HG03558 (cell line): Measurements from ENCODE around the gene NRXN3.

Experiments used
- ATAC-seq: cut with Tn5 transposase; IDR thresholded peaks from one replicate; pipeline ENCODE4 v1.9.1; 2021; ENCODE audit warnings: moderate number of reproducible peaks; ENCODE audit not compliant: unreplicated experiment; ENCODE audit errors: extremely low read depth

Gene NRXN3

DNA sequence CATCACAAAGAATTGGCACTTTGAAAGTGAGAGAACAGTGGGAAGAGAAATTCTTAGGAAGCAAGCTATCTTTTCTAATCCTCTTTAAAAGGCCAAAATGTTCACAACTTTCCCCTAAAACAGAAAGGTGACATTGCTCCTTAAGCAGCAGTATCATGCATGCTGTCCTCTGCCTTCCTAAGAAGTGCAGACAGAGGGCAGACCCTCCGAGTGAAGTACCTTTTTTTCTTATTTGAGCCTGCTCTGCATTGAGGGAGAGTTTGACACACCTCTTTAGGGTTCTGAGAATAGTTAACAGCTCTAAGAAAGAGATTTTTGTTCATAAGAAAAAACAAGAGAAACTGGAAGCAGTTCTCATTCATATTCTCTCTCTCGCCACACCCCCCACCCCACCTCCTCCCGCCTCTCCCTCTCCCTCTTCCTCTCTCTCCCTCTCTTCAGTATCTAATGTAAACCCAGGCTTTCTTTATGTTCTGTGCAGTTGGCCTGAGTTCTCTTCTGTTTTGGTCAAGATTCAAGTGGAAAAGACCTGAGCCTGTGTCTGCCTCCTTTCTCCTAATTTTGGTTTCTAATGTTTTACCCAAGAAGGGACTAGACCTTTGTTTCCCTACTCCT lies 1332.1 kb downstream of the NRXN3 start:
- ATAC-seq: no peak

DNA sequence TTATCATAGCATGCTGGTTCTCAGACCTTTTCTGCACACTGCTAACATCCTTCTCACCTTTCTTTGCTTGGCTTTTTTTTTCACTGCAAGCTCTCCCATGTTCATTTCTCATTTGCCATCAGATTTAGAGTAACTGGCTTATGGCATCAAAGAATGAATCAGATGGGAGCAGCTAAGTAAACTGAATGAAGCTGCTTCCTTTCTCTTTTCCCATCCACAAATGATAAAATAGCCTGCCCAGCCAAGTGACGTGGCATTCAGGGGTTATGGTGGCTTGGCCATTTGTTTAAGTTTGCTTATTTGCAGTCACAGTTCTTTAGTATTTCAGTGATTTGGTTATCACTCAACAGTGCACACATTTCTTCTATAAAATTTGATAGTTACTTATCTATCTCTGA lies 1332.6 kb downstream of the NRXN3 start:
- ATAC-seq: no peak

DNA sequence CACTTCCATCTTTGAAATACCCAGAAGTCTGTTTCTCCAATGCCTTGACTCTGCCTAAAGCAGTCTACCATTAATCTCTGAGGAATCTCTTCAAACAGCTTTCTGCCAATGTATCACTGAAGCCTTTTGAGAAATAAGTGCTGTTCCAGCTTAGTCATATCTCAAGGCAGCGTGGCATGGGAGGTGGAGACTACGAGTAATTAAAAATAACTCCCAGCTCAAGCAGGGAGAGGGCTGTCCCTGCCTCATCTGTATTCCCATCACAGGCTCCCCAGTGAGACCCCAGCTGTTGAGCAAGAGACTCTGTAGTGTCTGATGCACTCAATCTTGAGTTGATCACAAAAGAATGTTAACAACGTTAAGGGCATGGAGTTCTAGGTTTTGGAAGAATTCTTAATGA lies 1340.5 kb downstream of the NRXN3 start:
- ATAC-seq: no peak

DNA sequence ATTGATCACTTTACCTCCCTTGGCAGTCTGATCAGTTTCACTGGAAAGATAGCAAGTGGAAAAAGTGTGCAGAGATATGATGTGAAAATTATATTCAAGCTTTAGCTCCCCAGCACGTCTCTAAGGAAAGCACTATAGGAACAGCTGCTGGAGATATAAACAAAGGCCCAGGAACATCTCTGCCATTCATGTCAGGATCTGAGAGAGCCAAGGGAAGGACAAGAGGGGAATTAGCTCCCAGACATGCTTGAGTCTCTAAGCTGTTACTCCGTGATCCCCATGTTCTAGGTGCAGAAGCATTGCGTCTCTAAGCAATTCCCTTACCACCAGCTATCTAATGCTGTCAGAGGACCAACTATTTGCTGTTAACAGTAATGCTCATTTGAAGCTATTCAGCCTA lies 1341.0 kb downstream of the NRXN3 start:
- no peak for ATAC-seq

DNA sequence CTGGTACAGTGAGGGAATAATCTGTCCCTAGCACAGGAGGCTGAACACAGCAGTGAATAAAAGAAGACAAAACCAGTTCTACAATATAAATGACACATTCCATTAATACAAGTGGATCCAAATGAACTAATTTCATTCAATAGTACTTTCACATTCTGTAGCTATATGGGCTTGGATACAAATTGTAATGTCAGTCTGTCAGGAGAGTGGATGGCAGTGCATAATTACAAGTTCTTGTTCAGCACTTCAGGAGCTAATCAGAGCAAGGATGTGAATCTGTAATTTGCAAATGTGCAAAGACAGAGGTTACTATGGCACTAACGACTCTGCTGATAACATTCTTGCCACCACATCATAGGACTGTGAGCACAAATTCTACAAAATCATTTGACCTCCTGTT lies 1343.3 kb downstream of the NRXN3 start:
- ATAC-seq: no peak

DNA sequence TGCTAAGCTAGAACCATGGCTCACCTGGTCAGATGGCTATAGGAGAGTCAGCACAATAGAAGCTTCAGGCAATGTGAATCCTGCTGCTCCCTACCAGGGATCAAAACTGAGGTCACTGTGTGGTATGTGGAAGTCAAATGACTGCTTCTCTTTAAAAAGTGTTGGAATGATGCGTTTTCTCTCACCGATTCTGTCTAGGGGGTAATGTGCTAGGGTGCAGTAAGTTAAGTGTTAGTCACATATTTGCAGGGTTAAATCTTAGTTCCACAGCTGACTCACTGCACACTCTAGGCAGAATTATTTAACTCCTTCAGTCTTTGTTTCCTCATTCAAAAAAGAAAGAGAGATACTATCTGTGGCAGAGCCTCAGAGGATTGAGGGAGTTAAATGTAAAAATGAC lies 1344.5 kb downstream of the NRXN3 start:
- ATAC-seq: no peak

DNA sequence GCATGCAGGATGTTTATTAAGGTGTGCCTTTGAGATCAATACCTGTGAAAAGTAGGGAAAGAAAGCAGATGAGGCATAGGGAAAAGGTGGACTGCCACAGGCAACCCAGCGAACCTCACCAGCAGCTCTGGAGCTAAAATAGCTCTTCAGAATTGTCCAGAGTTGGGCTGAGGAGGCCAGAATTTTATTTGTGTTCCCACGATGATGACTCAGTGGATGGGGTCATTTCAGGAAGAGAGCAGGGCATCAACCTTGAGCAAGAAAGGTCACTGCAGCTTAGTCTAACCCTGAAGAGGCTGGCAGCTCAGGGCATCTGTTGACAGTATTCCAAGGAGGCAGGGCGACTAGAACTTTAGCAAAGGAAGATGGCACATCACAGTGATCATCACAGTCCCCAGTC lies 1345.0 kb downstream of the NRXN3 start:
- ATAC-seq: no peak

DNA sequence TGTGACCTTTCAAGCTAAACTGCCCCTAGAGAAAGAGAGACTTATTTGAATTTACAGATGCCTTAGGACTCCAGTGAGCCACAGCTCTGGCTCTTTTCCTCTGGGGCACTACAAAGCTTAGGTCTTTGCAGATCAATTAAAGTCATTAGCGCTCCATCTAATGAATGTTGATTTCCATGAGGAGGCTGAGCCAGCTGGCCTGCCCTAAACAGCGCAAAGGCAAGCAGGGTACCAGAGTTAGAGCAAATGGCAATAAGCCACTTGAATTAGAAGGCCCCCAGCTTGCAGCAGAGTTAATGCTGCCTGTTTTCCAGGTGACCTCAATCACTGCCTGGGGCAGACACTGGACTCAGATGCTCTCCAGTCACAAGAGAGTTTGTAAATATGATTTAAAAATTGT lies 1345.8 kb downstream of the NRXN3 start:
- no peak for ATAC-seq

DNA sequence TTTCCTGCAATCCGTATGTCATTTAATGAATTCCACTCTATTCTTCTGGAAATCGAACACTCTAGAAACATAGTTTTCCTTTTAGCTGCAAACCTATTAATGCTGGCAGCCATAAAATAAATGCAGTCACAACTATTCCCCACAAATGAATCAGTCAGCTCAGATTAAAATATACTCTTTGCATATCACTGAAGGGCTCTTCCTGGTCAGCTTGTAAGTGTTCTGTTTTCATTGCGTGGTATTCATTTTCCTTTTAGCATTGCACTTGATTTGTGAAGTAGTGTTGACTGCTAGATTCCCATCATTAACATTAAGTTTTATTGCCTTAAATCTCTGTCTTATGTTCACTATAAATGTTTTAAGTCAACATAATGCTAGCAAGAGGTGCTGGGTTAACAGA lies 1355.2 kb downstream of the NRXN3 start:
- no peak for ATAC-seq

DNA sequence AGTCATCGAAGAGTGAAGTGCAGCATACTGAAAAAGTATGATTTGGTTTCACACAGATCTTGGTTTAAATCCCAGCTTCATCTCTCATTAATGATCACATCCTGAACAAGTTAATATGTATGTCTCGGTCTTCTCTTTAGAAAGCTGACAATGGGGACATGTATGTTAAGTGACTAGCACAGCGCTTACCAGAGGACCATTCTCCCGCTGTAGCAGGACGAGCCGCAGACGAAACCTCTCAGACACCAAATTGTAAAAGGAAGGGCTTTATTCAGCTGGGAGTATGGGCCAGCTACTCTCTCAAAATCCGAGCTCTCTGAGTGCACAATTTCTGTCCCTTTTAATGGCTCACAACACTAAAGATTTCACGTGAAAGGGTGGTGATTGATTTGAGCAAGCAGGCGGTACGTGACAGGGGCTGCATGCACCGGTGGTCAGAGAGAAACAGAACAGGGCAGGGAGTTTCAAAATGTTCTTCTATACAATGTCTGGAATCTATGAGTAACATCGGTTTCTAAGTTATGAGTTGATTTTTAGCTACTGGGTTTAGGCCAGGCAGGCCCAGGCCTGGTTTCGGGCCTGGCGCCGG lies 1358.7 kb downstream of the NRXN3 start:
- ATAC-seq: no peak

DNA sequence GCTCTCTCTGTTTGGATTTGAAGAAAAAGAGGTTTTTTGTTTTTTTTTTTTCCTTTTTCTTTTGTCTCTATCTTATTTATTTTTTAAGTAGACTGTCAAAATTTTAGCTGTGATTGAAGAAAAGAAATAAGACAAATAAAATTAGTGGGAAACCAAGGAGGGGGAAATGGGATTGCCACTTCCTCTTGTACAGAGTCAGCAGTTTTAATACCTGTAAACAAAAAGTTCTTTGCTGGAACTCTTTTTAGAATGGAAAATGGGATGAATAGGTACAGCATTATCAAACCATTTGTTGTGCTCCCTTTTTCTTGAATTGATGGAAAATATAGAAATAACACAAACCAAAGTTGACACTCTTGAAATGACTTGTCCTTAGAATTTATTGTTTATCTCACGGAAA lies 1360.4 kb downstream of the NRXN3 start:
- no peak for ATAC-seq

DNA sequence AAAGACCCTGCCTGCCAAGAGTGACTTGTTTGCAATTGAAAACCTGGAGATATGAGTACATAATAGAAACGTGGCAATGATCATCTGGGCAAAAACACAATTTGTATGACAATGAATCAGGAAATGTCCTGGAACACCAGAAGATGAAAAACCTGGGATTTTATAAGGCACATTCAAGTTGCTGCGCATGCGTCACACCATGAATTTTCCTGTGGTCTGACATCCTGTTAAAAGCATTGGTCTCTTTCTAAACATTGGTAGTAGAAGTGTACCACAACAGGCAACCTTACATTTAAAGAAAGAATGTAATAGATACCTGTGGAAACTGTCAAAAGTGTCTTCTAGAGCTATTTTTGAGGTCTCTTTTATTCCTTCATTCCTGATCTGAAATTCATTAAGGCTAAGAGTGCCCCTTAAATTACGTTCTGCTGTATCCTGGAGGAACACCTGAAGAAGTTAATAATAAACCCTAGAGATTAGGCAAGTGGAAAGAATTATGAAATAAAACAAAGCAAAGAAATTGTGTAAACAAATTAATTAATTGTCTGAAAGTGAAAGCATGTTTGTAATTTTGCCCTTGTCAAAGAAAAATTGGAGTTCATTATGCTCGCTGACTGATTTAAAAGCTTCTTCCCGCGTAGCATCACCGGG lies 1364.7 kb downstream of the NRXN3 start:
- no peak for ATAC-seq

DNA sequence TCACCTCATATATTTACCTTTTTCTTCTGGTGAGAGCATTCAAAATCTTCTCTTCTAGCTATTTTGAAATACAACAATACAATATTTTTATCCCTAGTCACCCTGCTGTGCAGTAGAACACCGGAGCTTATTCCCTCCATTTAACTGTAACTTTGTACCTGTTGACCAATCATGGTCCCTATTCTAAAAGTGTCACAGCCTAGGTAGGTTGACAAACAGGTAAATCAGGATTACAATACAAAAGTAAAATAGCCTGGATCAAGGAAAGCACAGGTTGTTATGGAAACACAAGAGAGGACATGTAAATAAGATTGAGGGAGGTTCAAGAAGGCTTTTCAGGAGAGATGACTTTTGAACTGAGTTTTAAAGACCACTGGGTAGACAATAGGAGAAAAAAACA lies 1370.2 kb downstream of the NRXN3 start:
- no peak for ATAC-seq

DNA sequence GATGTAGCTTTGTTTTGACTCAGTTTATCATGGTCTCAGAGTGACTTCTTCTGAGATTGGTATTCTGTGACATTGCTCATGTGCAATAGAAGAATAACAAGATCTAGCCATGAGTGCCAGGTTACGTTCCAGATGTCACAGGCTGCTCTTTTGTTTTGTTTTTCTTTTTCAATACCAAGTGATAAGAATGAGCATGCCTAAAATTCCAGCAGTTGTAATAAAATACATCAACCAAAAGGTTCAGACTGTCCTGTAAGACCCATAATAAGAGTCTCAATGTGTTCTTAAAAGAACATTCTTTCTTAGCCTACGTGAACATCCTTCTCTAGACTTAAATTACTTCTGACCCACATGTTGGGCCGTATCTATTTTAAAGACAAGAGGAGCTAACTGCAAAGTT lies 1371.9 kb downstream of the NRXN3 start:
- no peak for ATAC-seq

DNA sequence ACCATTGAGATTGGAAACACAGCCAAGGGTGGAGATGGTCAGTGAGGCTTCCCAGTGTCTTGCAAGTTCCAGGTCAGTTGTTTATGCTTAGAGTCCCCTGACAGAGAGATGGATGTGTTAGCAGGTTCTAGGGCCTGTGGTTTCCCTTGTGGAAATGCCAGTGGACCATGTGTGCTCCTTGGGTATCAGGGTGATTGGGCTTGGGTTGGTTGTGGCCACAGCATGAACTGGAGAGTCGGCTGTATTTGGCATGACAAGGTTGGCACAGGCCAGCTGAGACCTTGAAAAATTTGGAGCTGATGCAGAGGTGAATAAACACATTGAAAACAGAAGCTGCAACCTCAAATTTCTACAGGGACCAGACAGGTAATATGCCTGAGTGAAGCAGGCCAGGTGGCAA lies 1373.2 kb downstream of the NRXN3 start:
- ATAC-seq: no peak

DNA sequence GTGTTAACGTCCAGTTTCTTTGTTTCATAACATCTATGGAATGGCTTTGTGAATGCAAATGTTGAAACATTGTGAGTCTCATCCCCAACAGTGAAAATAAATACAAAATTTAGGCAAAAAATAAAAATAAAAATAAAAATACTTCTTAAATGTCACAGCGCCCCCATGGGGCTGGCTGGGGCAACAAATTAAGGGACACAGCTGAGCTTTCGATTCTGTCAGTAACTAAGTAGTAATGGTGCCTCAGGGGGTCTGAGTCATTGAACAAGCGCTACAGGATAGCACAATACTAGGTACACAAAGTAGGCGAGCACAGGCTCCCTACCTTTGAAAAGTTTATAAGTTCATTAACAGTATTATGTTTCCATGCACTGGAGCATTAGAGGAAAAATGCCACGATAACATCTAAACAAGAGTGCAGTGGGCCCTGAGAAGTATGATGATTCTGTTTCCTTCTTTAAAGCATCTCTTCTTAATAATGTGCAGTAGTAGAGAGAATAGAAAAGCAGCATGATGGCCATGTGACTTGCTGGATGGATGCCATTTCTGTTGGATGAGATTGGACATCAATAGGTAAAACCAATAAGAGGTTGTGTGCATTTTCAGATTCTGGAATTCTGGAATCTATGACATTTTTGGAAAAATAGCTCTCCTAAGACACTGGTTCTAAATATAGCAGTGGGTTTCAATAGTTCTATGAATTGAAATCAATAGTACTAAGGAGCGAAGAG lies 1374.0 kb downstream of the NRXN3 start:
- ATAC-seq: no peak

DNA sequence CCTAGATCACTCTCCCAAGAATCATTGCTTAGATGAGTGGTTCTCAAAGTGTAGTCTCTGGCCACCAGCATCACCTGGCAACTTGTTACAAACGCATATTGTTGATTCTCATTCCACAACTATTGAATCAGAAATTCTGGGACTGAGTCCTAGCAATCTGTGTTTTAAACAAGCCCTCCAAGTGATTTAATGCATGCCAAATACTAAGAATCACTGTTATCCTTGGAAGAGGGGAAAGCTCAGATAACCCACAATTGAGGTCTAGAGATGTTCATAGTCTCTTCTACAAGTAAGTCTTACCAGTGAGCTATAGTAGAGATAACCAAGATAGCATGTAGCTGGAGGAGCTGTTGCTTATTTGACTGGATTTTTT lies 1374.5 kb downstream of the NRXN3 start:
- no peak for ATAC-seq

DNA sequence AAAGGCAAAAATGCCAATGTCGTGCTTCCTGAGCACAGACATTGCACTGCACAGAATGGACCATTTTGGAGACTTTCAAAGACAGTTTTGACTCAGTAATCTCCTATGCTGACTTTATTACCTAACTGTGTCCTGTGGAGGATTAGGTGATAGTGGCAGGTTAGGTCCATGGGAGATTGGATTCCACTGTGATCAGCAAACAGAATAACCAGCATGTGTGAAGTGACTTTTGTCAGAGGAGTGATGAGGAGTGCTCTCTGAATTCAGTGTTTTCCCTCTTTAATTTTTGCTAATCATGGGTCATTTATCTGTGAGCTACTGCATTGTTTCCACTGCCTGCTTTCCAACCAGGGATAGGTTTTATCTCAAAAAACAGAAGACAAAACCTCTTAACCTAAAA lies 1378.7 kb downstream of the NRXN3 start:
- ATAC-seq: no peak

DNA sequence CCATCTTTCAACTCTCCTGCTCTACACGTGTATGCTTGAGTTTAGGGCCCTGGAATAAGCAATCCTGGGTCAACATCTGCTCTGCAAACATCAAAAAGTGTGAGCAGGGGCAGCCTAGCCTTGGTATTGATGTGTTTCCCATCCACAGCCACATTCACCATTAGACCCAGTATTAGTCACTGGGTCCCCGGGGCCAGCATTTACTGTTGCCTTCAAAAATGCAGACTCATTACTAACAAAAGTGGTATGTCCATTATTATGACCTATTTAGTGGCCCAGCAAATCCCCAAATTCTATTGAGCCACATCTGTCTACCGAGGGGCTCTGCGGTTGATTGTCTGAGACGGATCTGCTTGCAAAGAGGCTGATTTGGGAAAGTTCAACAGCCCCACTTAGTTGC lies 1379.3 kb downstream of the NRXN3 start:
- no peak for ATAC-seq

DNA sequence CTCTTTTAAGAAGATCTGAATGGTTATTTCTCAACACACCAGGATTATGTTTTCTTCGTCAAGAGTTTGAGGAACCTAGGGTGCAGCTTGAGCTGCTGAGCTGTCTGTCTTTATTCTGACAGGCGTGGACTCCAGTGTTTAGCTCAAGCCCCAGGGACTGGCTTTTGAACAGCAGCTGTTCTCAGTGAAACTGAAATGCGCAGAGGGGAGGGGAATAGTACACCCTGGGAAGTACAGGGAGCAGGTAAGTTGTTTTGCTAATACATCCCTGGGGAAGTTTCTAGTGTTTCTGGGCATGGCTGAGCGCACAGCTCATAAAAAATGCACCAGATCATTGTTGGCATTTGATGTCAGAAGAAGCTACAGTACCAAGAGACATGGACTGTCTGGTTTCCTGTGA lies 1381.3 kb downstream of the NRXN3 start:
- no peak for ATAC-seq

DNA sequence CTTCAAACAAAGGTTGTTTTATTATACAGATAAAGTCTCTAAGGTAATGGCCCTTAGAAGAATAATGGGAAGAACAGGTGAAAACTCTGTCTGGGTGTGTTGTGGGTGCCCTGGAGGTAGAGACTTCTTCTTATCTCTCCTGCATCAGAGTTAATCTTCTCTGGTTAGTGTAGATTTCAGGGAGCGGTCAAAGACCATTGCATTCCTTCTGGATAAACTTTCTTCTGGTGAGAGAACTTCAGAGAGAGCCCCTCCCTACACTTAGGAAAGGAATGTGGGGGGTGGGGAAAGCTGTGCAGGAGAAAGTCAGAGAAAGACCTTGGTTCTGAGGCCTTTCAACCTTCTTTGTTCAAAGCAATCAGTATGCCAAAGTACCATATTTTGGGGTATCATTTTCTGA lies 1382.6 kb downstream of the NRXN3 start:
- no peak for ATAC-seq

DNA sequence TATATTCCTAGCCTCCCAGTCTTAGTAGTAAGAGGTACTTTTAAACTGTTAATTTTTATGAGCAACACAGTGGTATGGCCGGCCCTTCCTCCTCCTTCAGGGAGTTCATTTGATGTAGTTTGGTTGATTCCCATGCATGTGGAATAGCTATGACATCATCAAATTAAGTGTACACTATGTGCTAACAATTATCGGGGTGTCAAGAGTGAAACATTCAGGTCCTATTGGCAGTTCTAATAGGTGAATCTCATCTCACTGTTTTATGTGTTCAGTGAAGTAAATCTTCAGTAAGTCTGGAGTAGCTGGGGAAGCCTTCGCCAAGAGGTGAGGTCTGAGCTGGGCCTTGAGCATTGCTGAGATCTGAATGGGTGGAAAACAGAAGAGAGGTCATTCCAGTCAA lies 1384.6 kb downstream of the NRXN3 start:
- ATAC-seq: no peak
